Stimulated activated CD8-positive, alpha-beta memory T cell treated with anti-CD3 and anti-CD28 coated beads, Interleukin-2, amount 100 ng/mL, for 1 hour (primary cell): ENCODE measurements around the gene XPA.
A peak's percentile ranks its signal among the peaks of the same experiment; 100 is the strongest.
"Not testable (repeated sequence)": the region's sequence is repeated elsewhere in the genome, so short reads cannot be mapped to it uniquely, and the experiment has no call there.

Experiments
- DNase-seq, 2 donors: peaks; one replicate each; pipeline ENCODE4 v3.0.0-alpha.2; 2020; ENCODE audit warnings: low read depth in 2 of 2

The XPA gene

GRCh38 chr9:97696803-97697601 is at the start of gene XPA:
TSS of gene XPA (minus strand) at chr9:97697340. CDS start at chr9:97697292, 48 bp downstream.
- peak; percentile 94 to 97 for DNase-seq

- no peak for DNase-seq
Observed at GRCh38 chr9:97744710-97745708, 47.9 kb upstream of the XPA start.

DNA sequence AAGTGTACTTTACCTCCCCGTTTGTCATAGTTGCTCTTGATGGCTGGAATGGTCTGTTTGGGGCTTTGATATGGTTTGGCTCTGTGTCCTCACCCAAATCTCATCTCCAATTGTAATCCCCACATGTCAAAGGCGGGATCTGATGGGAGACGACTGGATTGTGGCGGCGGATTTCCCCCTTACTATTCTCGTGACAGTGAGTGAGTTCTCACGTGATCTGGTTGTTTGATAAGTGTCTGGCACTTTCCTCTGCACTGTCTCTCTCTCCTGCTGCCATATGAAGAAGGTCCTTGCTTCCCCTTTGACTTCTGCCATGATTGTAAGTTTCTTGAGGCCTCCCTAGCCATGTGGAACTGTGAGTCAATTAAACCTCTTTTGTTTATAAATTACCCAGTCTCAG is 46.9 kb upstream of the XPA start:
- not testable (repeated sequence) for DNase-seq

DNA sequence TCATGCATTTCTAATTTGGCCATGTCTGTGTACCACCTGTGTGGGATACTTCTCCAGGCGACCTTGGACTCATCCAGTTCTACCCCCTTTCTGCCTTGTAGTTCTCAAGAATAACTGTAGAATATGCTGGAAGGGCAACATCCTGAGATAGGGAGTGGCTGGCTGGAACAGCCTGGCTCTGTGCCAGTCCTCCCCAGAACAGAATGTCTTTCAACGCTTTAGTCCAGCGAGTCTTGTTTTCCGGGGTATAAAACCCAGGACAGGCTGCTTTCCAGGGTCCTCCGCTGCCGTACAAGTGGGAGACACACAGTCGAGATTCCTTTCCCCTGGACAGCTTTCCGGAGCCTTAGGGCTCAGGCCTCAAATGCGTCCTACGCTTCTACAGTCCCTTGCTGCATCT is 45.4 kb upstream of the XPA start:
- no peak for DNase-seq

GRCh38 chr9:97741947-97742346 is 44.8 kb upstream of the XPA start:
- DNase-seq, result no peak

DNA sequence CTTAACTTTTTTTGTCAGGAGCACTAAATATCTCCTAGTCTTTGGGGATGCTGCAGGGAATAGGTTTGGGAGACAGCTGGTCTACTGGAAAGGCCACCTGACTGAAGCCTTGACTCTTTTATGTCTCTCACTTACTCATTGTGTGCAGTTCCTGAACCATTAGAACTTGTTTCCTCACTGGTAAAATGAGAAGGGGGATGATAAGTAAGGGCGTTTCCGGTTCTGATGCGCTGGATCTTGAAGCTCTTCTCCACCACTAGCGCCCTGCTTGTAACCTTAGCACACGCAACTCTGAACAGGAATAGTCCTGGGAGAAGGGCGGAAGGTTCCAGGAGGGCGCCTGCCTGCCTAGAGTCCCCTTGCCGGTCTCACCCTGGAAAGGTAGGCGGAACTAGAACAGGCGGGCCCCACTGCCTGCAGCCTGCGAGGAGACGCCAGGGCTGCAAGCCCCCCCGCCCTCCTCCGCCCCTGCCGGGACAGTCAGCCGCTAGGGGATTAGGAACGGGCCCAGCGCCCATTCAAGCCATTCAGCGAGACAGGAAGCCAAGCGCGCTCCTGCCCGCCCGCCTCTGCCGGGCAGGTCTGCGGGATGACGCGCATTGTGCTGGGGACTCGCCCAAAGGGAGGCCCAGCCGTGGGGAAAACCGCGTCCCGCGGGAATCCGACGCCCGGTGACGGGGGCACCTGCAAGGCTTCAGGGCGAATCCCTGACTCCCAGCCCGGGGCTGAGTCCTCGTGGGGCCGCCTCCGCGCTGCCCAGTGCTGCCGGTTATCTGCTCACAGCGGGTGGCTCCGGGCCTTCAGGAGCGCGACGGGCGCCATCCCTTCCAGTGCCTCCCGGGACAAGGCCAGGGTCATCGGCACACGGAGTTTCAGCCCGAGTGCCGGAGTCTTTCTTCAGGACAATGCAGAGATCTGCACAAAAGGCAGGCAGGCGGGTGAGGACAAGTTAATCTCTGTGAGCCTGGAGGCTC is 44.0 kb upstream of the XPA start:
- no peak for DNase-seq

GRCh38 chr9:97737429-97737828 is 40.3 kb upstream of the XPA start:
- DNase-seq, result no peak

- no peak for DNase-seq
Observed at GRCh38 chr9:97735070-97735600, 38.0 kb upstream of the XPA start.

- no peak for DNase-seq
Observed at GRCh38 chr9:97726716-97727115, 29.6 kb upstream of the XPA start.

GRCh38 chr9:97723819-97724218 is 26.7 kb upstream of the XPA start:
- no peak for DNase-seq

- no peak for DNase-seq
Observed at GRCh38 chr9:97722331-97722730, 25.2 kb upstream of the XPA start.

- DNase-seq, result no peak
Observed at GRCh38 chr9:97721396-97721795, 24.3 kb upstream of the XPA start.

- DNase-seq, result no peak
Observed at GRCh38 chr9:97717866-97718265, 20.7 kb upstream of the XPA start.

DNA sequence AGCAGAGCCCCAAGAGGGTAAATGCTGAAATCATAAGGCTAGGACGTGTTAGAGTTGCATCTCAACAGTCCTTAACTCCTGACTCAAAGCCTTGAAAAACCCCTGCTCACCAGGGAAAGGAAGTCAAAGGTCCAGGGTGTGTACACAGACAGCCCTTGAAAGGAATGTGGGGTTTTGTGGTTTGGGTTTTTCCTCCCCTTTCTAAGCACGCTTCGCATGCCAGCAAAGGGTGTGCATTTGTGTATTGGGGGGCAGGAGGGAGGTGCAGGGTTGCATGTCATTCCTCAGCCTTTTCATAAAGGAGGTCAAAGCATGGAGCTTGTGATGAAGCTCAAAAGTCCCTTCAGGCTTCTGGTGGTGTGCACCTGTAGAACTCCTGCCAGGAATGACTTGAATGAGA is 17.3 kb upstream of the XPA start:
- no peak for DNase-seq

DNA sequence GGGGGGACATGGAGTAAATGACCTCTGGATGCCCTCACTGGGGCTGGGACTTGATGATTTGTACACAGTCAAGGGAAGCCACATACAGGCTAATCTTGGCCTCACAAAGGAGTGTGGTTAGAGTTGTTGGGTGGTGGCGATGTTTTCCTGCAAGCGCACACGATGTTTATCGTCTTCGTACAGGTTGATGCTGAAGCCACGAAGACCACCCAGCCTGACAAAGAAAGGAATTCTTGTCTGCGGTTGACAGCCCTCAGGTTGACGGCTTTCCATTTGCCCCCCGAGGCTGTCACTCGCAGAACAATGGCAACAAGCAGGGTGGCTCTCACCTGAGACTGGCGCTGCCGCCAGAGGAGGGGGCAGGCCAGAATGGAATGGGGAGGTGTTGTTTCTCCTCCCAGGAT is 14.1 kb upstream of the XPA start:
- DNase-seq, result no peak

- DNase-seq, result peak in 1 of 2 donors; percentile 16
Observed at GRCh38 chr9:97710356-97711222, 13.4 kb upstream of the XPA start.

GRCh38 chr9:97706246-97706645 is 9.1 kb upstream of the XPA start:
- DNase-seq, result no peak

DNA sequence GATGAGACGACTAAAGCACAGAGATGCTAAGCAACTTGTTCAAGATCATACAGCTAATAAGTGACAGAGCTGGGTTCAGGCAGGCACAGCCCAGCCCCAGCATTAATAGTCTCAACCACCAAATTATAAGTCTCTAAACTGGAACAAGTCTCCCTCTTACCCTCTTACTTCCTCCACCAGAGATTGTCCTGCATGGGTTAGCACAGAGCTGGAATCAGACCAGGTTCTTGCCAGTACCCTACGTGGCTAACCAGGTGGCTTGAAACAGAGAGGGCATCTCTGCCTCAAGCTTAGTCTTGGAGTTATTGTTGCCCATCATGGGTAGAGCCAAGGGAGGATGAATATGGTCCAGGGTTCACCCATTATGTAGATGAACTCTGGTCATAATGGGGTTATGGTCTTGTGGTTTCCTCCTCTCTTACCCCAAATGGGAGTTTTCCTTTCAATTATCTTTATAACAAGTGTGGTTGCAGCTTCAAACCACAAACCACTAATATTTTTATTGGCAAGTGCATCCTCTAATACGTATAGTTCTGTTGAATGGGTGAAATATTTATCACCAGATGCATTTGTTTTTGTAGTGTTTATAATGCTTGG is 8.3 kb upstream of the XPA start:
- no peak for DNase-seq

DNA sequence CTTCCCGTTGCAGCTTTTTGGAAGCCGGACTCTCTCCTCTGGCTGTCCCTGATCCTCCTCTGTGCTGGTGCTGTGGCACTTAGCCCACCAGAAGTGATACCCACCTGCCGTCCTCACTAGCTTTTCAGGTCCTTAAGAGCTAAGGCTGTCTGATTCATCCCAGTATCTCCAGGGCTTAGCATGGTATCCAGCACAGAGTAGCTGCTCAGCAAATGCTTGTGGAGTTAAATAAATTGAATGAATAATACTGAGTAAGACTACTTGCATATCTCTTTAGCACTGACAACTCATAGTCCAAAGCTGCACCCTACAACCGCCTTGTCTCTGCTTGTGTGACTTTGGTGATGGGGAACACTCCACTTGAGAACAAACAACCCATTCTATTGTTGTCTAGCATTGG is 7.7 kb upstream of the XPA start:
- no peak for DNase-seq

DNA sequence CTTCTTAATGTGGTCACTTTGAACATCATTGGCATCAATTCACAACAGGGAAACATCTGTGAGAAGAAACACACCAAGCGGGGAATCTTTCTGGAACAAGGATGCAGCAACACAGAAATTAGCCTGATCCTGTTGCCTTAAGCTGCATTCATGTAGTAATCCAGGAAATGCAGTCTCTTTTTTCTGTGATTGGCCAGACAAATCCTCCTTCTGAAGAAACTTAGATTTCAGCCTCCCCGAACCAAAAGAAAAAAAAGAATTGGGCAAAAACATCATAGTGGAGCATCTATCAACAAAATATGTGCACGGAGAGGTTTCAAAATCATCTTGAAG is 7.2 kb upstream of the XPA start:
- DNase-seq, result no peak
